Stimulated activated CD4-positive, alpha-beta T cell treated with anti-CD3 and anti-CD28 coated beads, Interleukin-1b, Interleukin-23, amount 100 ng/mL, for 1 hour (primary cell): ENCODE results near the gene PRR13.
"Not testable (repeated sequence)": the region's sequence is repeated elsewhere in the genome, so short reads cannot be mapped to it uniquely, and the experiment has no call there.

Source experiments
- DNase-seq, 2 donors: peaks; one replicate each; pipeline ENCODE4 v3.0.0-alpha.2; 2020; ENCODE audit warnings: low read depth in 2 of 2

Gene PRR13

GRCh38 chr12:53468282-53468681 lies 26.7 kb downstream of the PRR13 start:
- DNase-seq, result no peak

DNA sequence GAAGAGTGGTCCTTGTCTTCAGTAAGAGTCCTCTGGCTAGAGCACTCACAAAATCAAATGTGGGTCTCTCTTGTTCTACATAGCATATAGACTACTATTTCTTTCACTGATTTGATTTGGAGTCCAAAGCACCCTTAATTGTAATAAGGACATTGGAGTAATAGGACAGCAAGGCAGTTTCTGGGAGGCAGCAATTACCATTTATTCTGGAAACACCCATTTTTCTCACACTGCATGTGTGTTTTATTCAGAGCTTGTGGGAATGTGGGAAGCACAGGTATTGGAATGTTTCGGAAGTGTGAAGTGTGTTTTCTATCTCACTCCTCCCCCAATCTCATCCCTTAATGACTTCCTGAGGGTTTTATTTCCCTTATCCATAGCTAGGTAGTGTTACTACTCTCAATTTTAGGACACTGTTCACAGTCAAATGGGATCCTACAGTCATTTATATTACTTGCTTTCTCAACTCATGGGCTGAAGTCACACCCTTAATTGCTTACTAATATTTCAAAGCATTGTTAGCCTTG lies 30.6 kb downstream of the PRR13 start:
- no peak for DNase-seq

- no peak for DNase-seq
Observed at GRCh38 chr12:53474077-53474476, 32.5 kb downstream of the PRR13 start.

- DNase-seq, result no peak
Observed at GRCh38 chr12:53474819-53475218, 33.3 kb downstream of the PRR13 start.

GRCh38 chr12:53476769-53477209 lies 35.3 kb downstream of the PRR13 start:
- no peak for DNase-seq

DNA sequence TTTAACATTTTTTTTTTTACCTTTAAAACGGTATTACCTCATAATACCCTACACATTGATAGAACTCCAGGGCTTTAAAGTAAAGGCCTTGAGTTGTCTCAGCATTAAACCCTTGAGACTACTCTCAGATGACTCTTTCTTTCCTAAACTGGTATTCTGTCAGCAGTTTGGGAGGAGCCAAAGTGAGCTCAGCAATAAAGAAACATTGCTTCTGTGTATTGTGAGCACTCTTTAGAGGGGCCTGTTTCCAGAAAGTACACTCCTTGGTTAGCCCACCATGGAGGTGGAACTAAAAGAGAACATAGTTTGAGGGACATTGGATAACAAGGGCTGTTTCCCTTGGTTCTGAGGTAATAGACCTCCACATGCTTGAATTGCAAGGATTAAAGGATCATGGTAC lies 37.3 kb downstream of the PRR13 start:
- no peak for DNase-seq

GRCh38 chr12:53479331-53479730 lies 37.8 kb downstream of the PRR13 start:
- no peak for DNase-seq

- no peak for DNase-seq
Observed at GRCh38 chr12:53480491-53481442, 39.2 kb downstream of the PRR13 start.

DNA sequence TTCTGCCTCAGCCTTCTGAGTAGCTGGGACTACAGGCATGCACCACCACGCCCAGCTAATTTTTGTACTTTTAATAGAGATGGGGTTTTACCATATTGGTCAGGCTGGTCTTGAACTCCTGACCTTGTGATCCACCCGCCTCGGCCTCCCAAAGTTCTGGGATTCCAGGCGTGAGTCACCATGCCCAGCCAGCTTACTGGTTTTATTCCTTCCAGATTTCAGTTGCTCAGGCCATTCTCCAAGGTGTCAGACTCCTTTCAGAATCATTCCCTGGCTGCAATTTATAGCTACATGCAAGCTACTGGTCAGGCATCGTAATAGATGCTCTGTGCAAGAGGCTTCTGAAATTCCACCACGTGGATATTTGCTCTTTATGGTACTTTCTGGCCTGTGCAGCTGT lies 39.9 kb downstream of the PRR13 start:
- DNase-seq, result not testable (repeated sequence)

DNA sequence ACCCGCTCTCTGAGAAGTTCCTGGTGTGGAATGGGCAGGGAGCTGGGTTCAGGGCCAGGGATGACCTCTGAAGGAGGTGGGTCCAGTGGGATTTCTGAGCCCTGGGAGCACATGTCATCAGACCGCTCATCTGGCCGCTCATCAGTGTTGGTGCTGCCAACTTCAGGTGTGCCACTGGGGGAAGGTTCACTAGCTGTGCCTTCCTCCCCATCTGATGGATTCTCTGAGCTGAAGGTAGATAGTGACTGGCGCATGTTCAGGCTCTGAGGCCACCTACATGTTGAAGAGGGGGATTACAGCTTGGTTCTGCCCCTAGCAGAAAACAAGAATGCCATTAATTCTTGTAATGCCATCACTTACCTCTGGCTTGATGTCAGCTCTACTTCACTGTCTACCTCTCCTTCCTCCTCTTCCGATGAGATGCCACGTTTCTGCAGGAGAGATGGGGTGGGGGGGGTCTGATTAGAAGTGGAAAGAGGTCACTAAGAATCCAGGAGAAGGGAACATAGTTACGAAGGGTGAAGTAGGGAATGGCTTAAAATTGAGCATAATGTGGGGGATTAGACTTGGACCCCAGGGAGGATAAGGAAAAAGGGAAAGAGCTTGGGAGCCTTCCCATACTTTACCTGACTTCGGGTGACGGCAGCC lies 40.5 kb downstream of the PRR13 start:
- no peak for DNase-seq

DNA sequence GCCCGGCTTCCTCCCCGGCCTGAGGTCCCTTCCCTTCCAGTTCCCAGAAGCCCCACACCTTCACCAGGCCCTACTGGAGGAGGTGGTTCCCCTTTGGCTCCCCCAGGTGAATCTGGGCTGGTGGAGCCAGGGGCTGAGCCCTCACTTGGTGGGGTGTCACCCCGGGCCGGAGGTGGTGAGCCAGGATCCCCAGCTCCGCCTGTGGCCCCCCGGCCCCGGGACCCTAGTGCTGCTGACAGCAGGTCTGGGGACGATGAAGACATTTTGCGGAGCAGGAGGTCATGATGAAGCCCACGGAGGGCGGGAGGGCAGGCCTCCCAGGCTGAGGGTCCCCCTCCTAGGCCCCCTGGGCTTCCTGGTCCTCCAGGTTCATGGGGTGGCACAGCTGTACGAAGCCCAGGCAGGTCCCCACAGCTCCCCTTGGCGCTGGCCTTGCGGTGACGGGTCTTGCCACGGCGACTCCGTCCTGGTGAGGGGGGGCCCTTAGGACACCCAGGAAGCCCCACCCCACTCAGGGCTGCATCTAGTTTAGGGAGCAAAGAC lies 41.2 kb downstream of the PRR13 start:
- no peak for DNase-seq

GRCh38 chr12:53483225-53483978 lies 41.9 kb downstream of the PRR13 start:
- no peak for DNase-seq

GRCh38 chr12:53483979-53484377 lies 42.4 kb downstream of the PRR13 start:
- DNase-seq, result no peak

DNA sequence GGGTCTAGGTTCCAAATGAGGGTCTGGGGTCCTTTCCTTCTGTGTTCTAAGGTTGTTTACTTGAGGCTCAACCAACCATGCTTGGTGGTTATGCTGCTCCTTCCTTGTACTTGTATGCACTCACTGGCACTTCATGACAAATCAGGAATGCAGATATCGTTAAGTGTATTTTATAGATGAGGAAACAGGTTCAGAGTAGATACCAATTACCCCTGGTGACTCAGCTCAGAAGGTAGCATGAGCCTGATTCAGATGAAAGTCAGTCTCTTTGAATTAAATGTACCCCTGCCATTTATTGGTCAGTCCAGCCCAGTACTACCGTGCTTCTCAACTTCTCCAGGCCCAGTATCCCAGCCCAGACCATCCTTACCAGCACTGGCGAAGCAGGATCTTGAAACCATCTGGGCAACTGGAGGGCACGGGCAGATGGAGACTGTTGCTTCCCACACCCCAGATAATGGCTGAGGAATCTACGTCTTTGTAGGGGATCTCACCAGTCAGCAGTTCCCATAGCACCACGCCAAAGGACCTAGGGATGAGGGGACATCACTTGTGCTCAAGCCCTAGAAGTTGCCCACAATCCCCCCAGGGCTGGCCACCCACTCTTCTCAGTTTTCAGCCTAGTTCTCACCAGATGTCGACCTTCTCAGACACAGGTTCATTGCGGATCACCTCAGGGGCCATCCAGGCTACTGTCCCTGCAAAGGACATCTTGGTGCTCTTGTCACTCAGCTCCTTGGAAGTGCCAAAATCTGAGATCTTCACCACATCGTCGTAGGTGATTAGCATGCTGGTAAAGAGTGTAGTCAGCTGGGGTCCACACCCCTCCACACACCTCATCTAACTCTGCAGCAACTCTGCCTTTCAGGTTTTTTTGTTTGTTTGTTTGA lies 43.4 kb downstream of the PRR13 start:
- DNase-seq, result no peak

DNA sequence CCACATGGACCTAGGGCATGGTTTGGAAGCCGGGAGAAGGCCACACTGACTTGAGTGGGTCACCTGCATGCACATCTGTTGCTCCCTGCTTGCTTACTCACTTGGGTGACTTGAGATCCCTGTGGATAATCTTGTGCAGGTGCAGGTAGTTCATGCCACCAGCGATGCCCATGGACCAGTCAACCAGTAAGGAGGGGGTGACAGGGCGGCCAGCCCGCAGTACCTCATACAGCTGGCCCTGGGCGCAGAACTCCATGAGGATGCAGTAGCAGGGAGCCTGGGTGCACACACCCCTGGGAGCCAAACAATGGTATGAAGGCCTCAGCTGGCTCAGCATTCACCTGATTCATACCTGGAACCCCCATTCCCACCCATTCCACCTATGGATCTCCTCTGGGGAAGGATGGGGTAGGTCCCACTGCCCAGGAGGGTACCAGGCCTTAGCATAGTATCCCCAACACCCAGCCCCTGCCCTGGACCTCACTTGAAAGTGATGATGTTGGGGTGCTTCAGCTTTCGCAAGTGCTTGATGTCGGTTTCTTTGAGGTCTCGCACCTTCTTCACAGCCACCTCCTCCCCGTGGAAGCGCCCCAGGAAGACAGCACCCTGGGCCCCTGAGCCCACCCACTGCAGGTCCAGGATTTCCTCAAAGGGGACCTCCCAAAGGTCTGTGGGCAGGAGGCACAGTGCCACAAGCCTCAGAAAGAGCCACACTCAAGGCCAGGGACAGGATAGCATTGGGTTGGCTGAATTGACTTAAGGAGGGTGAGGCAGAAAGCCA lies 44.6 kb downstream of the PRR13 start:
- DNase-seq, result no peak

DNA sequence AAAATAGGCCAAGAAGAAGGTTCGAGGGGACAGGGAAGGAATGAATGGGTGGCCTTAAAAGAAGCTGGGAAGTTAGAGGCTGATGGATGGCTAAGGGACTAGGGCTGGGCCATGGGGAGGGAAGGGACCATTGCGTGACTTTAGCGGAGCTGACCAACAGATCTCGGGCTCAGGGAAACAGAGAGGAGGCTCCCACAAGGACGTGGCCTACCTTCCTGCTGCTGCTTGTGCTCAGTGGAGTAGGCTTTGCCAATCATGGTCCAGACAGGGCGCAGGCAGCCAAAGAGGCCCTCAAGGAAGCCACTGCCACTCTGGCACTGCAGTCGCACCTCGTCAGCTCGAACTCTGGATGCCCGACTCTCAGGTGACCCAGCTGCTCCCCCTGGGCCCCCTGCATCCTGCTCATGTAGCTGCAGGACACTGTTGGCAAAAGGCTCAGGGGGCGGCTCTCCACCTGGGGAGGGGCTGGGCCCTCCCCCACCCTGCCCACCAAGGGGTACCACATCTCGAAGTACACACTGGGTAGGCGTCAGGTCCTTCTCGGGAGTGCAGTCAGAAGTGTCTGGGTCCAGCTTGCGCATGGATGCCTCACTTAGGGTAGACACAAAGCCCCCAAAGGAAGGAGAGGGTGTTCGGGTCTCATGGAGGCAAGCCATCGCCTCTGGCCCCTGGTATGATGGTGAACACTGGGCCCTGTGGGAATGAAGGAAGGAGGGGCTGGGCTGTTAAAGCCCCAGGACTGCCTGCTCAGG lies 45.4 kb downstream of the PRR13 start:
- DNase-seq, result no peak

DNA sequence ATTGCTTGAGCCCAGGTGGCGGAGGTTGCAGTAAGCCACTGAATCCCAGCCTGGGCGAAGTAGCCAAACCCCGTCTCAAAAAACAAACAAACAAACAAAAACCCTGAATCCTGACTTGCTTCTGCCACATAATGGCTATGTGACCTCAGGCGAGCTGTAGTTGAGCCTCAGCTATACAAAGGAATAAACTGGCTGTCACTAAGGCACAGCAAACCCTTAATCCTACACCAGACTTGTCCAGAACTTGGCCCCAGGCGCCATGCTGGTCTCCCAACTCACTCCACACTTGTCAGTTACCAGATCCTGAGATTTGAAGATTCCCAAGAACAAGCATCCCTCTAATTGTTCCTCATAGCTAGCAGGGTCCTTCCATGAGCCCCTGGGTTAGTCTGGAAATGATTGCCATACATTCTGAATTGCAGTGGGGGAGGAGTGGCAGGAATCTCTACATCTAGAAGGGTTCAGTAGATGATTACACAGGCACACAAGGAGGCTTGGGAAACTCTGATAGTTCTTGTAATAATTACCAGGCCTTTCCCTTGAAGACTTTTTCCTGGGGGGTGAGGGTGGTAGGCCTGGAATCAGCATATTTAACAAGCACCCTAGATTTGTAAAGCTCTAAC lies 47.8 kb downstream of the PRR13 start:
- no peak for DNase-seq

DNA sequence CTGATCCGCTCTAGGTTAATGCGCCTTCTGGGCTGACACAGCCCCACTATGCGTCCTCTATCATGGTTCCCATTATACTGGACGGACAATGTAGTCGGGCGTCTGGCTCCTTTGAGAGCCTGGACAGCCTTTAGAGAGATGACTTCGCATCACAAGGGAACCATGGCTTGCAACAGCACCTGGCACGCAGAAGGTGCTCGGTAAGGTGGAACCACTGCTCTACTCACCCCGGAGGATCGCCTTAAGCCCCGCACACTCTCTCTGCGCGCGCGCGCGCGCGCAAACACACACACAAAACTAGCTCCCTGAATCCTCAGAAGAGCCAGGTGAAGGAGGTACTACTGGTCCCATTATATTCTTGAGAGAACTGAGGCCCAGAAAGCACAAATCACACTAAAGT lies 50.7 kb downstream of the PRR13 start:
- DNase-seq, result no peak
